MM.1S (cell line): ENCODE data around the gene ZNF860.

Source experiments
- DNase-seq: peaks from one replicate; pipeline ENCODE4 v3.0.0-alpha.2; 2015
- H2AFZ ChIP-seq: fragments of 300-600 bp; sonication (generic); 2 replicates; pipeline ENCODE4 v1.6.0; 2016; ENCODE audit warnings: antibody characterized with exemption, low read length
- H3F3A ChIP-seq: fragments of 300-600 bp; sonication (generic); 2 replicates; pipeline ENCODE4 v1.6.1; 2016; ENCODE audit warnings: mild to moderate bottlenecking, antibody characterized with exemption, low read length, moderate library complexity, mixed read lengths; ENCODE audit not compliant: insufficient read depth
- H3K27ac ChIP-seq: fragments of 300-600 bp; sonication (generic); 2 replicates; pipeline ENCODE4 v1.5.1; 2016; ENCODE audit warnings: mild to moderate bottlenecking, low read length
- H3K27me3 ChIP-seq: fragments of 300-600 bp; sonication (generic); replicated peaks from 2 replicates; pipeline ENCODE4 v1.6.0; 2016; ENCODE audit warnings: low read length; ENCODE audit not compliant: insufficient read depth
- H3K36me3 ChIP-seq: fragments of 300-600 bp; sonication (generic); replicated peaks from 2 replicates; pipeline ENCODE4 v1.6.1; 2016; ENCODE audit warnings: mild to moderate bottlenecking, low read length, mixed read lengths; ENCODE audit not compliant: insufficient read depth
- H3K4me1 ChIP-seq: fragments of 300-600 bp; sonication (generic); 2 replicates; pipeline ENCODE4 v1.6.1; 2016; ENCODE audit warnings: low read length, mixed read lengths
- H3K4me2 ChIP-seq: fragments of 300-600 bp; sonication (generic); 2 replicates; pipeline ENCODE4 v1.6.0; 2016; ENCODE audit warnings: low read depth, low read length
- H3K4me3 ChIP-seq: fragments of 300-600 bp; sonication (generic); 2 replicates; pipeline ENCODE4 v1.5.1; 2016; ENCODE audit warnings: low read length, mixed read lengths
- H3K79me2 ChIP-seq: fragments of 300-600 bp; sonication (generic); 2 replicates; pipeline ENCODE4 v1.6.1; 2016; ENCODE audit warnings: mixed run types, low read length, mixed read lengths
- H3K9ac ChIP-seq: fragments of 300-600 bp; sonication (generic); 2 replicates; pipeline ENCODE4 v1.6.1; 2016; ENCODE audit warnings: low read length, mixed read lengths
- H3K9me2 ChIP-seq: fragments of 300-600 bp; sonication (generic); replicated peaks from 2 replicates; pipeline ENCODE4 v1.6.1; 2016; ENCODE audit warnings: mild to moderate bottlenecking, low read length, mixed read lengths; ENCODE audit not compliant: insufficient read depth
- H3K9me3 ChIP-seq: fragments of 300-600 bp; sonication (generic); replicated peaks from 2 replicates; pipeline ENCODE4 v1.6.1; 2016; ENCODE audit warnings: mild to moderate bottlenecking, low read length, mixed read lengths; ENCODE audit not compliant: insufficient read depth
- H4K20me1 ChIP-seq: fragments of 300-600 bp; sonication (generic); 2 replicates; pipeline ENCODE4 v1.6.1; 2016; ENCODE audit warnings: mild to moderate bottlenecking, low read length, moderate library complexity, mixed read lengths; ENCODE audit not compliant: insufficient read depth
- CTCF ChIP-seq: fragments of 300-600 bp; sonication (generic); IDR thresholded peaks from 2 replicates; pipeline ENCODE4 v1.5.1; 2016; ENCODE audit warnings: antibody characterized with exemption, low read length, mixed read lengths
- EZH2 ChIP-seq: fragments of 300-600 bp; sonication (generic); optimal IDR thresholded peaks from 2 replicates; pipeline ENCODE3; 2017; ENCODE audit warnings: low read depth, mild to moderate bottlenecking, antibody characterized with exemption, low read length, mixed read lengths
- EZH2phosphoT487 ChIP-seq: fragments of 300-600 bp; sonication (generic); IDR thresholded peaks from 2 replicates; pipeline ENCODE4 v1.6.1; 2018; ENCODE audit warnings: antibody characterized with exemption, low read length

Gene ZNF860

GRCh38 chr3:31959251-31959650, 22.3 kb upstream of the ZNF860 start:
- TF ChIP-seq EZH2: no peak
- no peak for TF ChIP-seq CTCF
- TF ChIP-seq EZH2phosphoT487: no peak
- no peak overlapping the region for H3K27ac ChIP-seq
- H3K79me2 ChIP-seq: no peaks in the 10 kb centered on the region
- no peaks in the 10 kb centered on the region for H3K36me3 ChIP-seq
- no peak overlapping the region for H3K9ac ChIP-seq
- no peaks in the 10 kb centered on the region for H3K9me2 ChIP-seq
- H3F3A ChIP-seq: peaks cover 16% of the 10 kb centered on the region
- no peak overlapping the region for H3K4me3 ChIP-seq
- no peak for DNase-seq
- H3K4me1 ChIP-seq: peaks cover 20% of the 10 kb centered on the region
- H3K27me3 ChIP-seq: no peaks in the 10 kb centered on the region
- H4K20me1 ChIP-seq: no peaks in the 10 kb centered on the region
- no peak overlapping the region for H2AFZ ChIP-seq
- H3K9me3 ChIP-seq: no peaks in the 10 kb centered on the region
- H3K4me2 ChIP-seq: no peak overlapping the region

- Histone ChIP-seq H3K27ac (no peak overlapping the region), H3K9ac (no peak overlapping the region), H2AFZ (no peak overlapping the region), H4K20me1 (no peaks in the 10 kb centered on the region), H3K27me3 (no peaks in the 10 kb centered on the region), H3K4me3 (no peak overlapping the region), H3K9me3 (no peaks in the 10 kb centered on the region), H3K9me2 (no peaks in the 10 kb centered on the region), H3K4me2 (no peak overlapping the region), H3K36me3 (no peaks in the 10 kb centered on the region), H3K4me1 (peaks cover 11% of the 10 kb centered on the region), H3K79me2 (no peaks in the 10 kb centered on the region), H3F3A (peaks cover 9% of the 10 kb centered on the region)
- TF ChIP-seq EZH2: no peak
- TF ChIP-seq EZH2phosphoT487: no peak
- no peak for TF ChIP-seq CTCF
- no peak for DNase-seq
Measured at GRCh38 chr3:31959951-31960792, 21.4 kb upstream of the ZNF860 start.

GRCh38 chr3:31960793-31961431, 20.6 kb upstream of the ZNF860 start:
- Histone ChIP-seq H3K9ac (no peak overlapping the region), H3K4me2 (no peak overlapping the region), H3K36me3 (no peaks in the 10 kb centered on the region), H3K27me3 (no peaks in the 10 kb centered on the region), H3K79me2 (no peaks in the 10 kb centered on the region), H2AFZ (no peak overlapping the region), H3K4me3 (no peak overlapping the region), H3F3A (peaks cover 1% of the 10 kb centered on the region; the same call in 1 of the 2 replicates), H3K9me2 (no peaks in the 10 kb centered on the region), H3K9me3 (no peaks in the 10 kb centered on the region), H3K27ac (no peak overlapping the region), H3K4me1 (peaks cover 4% of the 10 kb centered on the region), H4K20me1 (no peaks in the 10 kb centered on the region)
- TF ChIP-seq CTCF: no peak
- DNase-seq: no peak
